ENCODE data around the gene MIS18A. TPM values are rescaled to one million over a fixed set of nuclear protein-coding genes. Genes with fewer than 3 reads are reported as not detected.

The MIS18A gene
- total and polyA plus RNA-seq, 10 of the 15 experiments (the other 5 are each of a cell fraction or from before 2014, with no cell fraction given), result 6.5 to 48.9 (median 24.8) TPM

GRCh38 chr21:32320726-32321125 lies 41.9 kb upstream of the MIS18A start:
- ChIA-PET SMC1A (ENCODE audit: uncharacterized antibody, unreplicated experiment) (no interaction called here), CTCF (no interaction called here)

More at GRCh38 chr21:32320726-32321125, 41.9 kb upstream of the MIS18A start:
- no peaks in the 10 kb centered on the region for H4K20me1 ChIP-seq (ENCODE audit: control insufficient read depth, insufficient read depth)
- DNase-seq (ENCODE audit: low read depth, low spot score) (no peak), ATAC-seq (no peak), FAIRE-seq (no peak)
- intact Hi-C loops (cut with micrococcal nuclease; ENCODE audit: unreplicated experiment) (no loop called here), in situ Hi-C loops (cut with MboI) (no loop called here)
- ChIA-PET RAD21 (ENCODE audit: unreplicated experiment) (no interaction called here), POLR2A (no interaction called here)
- peaks cover 41 to 50% of the 10 kb centered on the region in 2 experiments for H3K36me3 ChIP-seq (ENCODE audit: control insufficient read depth in 2 of 2, insufficient read depth in 2 of 2, low read length in 1 of 2)
- no TSS peak for BruUV-seq (replicated peaks)
- H3K9me3 ChIP-seq (replicated peaks; ENCODE audit: control insufficient read depth, insufficient read depth, low read length), result no peaks in the 10 kb centered on the region
- H3K27me3 ChIP-seq (replicated peaks in 1 of 2; ENCODE audit: control insufficient read depth in 2 of 2, insufficient read depth in 2 of 2, low read length in 1 of 2), result no peaks in the 10 kb centered on the region
- H3K4me1 ChIP-seq (ENCODE audit: control insufficient read depth, insufficient read depth, low read length), result no peaks in the 10 kb centered on the region
- no peak overlapping the region for H3K27ac ChIP-seq (ENCODE audit: control insufficient read depth, insufficient read depth)
- TF ChIP-seq PAX8 (IDR thresholded peaks at IDR 0.05), result no peak
- no peak for TF ChIP-seq ZBTB4 (CRISPR knock-in tag; IDR thresholded peaks at IDR 0.05)
- no peak for TF ChIP-seq BHLHE40 (IDR thresholded peaks at IDR 0.05; ENCODE audit: borderline replicate concordance in 1 of 2, low read depth in 2 of 2, low read length in 1 of 2)
- TF ChIP-seq ZSCAN29 (IDR thresholded peaks at IDR 0.05), result no peak
- TF ChIP-seq SP1 (IDR thresholded peaks at IDR 0.05; ENCODE audit: low read depth, low read length), result no peak
- TF ChIP-seq USF1 (IDR thresholded peaks at IDR 0.05; ENCODE audit: borderline replicate concordance, extremely low read length, insufficient read depth, low read depth, low read length), result no peak
- no peak for TF ChIP-seq WRNIP1 (IDR thresholded peaks at IDR 0.05; ENCODE audit: borderline replicate concordance, low read depth, low read length)
- TF ChIP-seq POU2F2 (IDR thresholded peaks at IDR 0.05; ENCODE audit: borderline replicate concordance, low read depth, low read length), result no peak
- no peak for TF ChIP-seq POLR2AphosphoS2 (IDR thresholded peaks at IDR 0.05; ENCODE audit: low read depth, low read length)
- no peak for TF ChIP-seq RAD51 (IDR thresholded peaks at IDR 0.05)
- TF ChIP-seq GABPA (IDR thresholded peaks at IDR 0.05; ENCODE audit: low read depth), result no peak
- no peak for TF ChIP-seq EGR1 (IDR thresholded peaks at IDR 0.05; ENCODE audit: borderline replicate concordance in 1 of 2, low read depth in 2 of 2, low read length in 2 of 2)
- no peak for TF ChIP-seq IRF3 (IDR thresholded peaks at IDR 0.05)
- TF ChIP-seq BCL11A (IDR thresholded peaks at IDR 0.05; ENCODE audit: low read depth, low read length), result no peak
- no peak for TF ChIP-seq JUND (IDR thresholded peaks at IDR 0.05; ENCODE audit: low read depth, low read length)
- TF ChIP-seq BMI1 (IDR thresholded peaks at IDR 0.05; ENCODE audit: borderline replicate concordance), result no peak
- no peak overlapping the region for H3K4me3 ChIP-seq
- H3K9ac ChIP-seq (ENCODE audit: control insufficient read depth, insufficient read depth, low read length), result no peak overlapping the region
- no peak overlapping the region for H3K4me2 ChIP-seq (ENCODE audit: control insufficient read depth, insufficient read depth)
- H3K79me2 ChIP-seq (ENCODE audit: control insufficient read depth, insufficient read depth, low read length), result no peaks in the 10 kb centered on the region
- 98% methylated on average over 13 of the region's 13 CpGs for WGBS (ENCODE audit: insufficient coverage, insufficient replicate concordance, low lambda C conversion rate, missing lambda C conversion rate)
- no peak overlapping the region for H2AFZ ChIP-seq (ENCODE audit: control insufficient read depth, low read depth, low read length)
